Gastroesophageal sphincter (tissue), 3 donors: ENCODE measurements around the gene RBM15.

Source experiments
- CTCF ChIP-seq, 4 experiments: fragments of 200-600 bp in 2 of 4; fragments of 450-650 bp in 2 of 4; sonication (generic) in 1 of 4; IDR thresholded peaks; one replicate each; pipeline ENCODE4 v1.5.1; 2017 to 2019; ENCODE audit warnings: antibody characterized with exemption in 4 of 4, mild to moderate bottlenecking in 2 of 4, moderate library complexity in 2 of 4
- EP300 ChIP-seq: sonication (generic); formaldehyde crosslinking; IDR thresholded peaks from one replicate; pipeline ENCODE4 v1.6.1; 2017; ENCODE audit warnings: antibody characterized with exemption, mild to moderate bottlenecking

GRCh38 chr1:110350360-110350759, 11.2 kb downstream of the RBM15 start:
- TF ChIP-seq EP300 (no peak), CTCF (IDR thresholded peaks at IDR 0.05) (no peak)
